ENCODE measurements around the gene STIM2. TPM values are rescaled to one million over a fixed set of nuclear protein-coding genes. Genes with fewer than 3 reads are reported as not detected.
A peak's percentile ranks its signal among the peaks of the same experiment; 100 is the strongest.

STIM2 gene
- polyA plus RNA-seq, 3 donors = 8.6 to 16.5 (median 8.8) TPM

- Histone ChIP-seq H3K9ac (ENCODE audit: insufficient read depth, low read length, poor library complexity, severe bottlenecking) (no peak overlapping the region), H3K36me3 (replicated peaks in 1 of 2; ENCODE audit: control insufficient read depth in 1 of 2, insufficient read depth in 2 of 2, low read length in 2 of 2) (no peaks in the 10 kb centered on the region), H3K4me1 (ENCODE audit: control insufficient read depth in 1 of 2, insufficient read depth in 2 of 2, low read length in 2 of 2) (peaks cover 13 to 19% of the 10 kb centered on the region in 2 donors), H3K27ac (ENCODE audit: low read depth in 1 of 2, low read length in 2 of 2) (no peak overlapping the region), H3K79me2 (ENCODE audit: insufficient read depth, low read length) (peaks cover 43% of the 10 kb centered on the region), H3K4me2 (replicated peaks; ENCODE audit: extremely low read depth, low read length, poor library complexity, severe bottlenecking) (no peak overlapping the region), H4K20me1 (ENCODE audit: insufficient read depth, low read length) (peaks cover 14% of the 10 kb centered on the region), H2AFZ (ENCODE audit: insufficient read depth, low read depth, low read length, poor library complexity, severe bottlenecking) (no peak overlapping the region), H3K4me3 (replicated peaks in 1 of 3; ENCODE audit: low read depth in 2 of 3, low read length in 3 of 3) (no peak overlapping the region), H3K9me3 (replicated peaks in 1 of 2; ENCODE audit: control insufficient read depth in 1 of 2, insufficient read depth in 1 of 2, low read length in 2 of 2) (no peaks in the 10 kb centered on the region), H3K27me3 (ENCODE audit: control insufficient read depth in 2 of 2, insufficient read depth in 2 of 2, low read length in 2 of 2) (no peaks in the 10 kb centered on the region)
- Mint-ChIP-seq H3K36me3 (peaks cover 0 to 8% of the 10 kb centered on the region in 2 donors), H3K27ac (no peak overlapping the region), H3K27me3 (ENCODE audit: low read depth in 3 of 3) (peaks cover 0 to 2% (median 1%) of the 10 kb centered on the region in 3 donors), H3K9me3 (peaks cover 0 to 9% (median 1%) of the 10 kb centered on the region in 7 donors), H3K4me3 (no peak overlapping the region), H3K4me1 (peaks cover 17% of the 10 kb centered on the region)
- intact Hi-C loops (cut with micrococcal nuclease) = no loop called here
- no peak for DNase-seq
- no peak for TF ChIP-seq CTCF (IDR thresholded peaks at IDR 0.05)
Observed at GRCh38 chr4:26891054-26891453, 30.4 kb downstream of the STIM2 start.

GRCh38 chr4:26891867-26892266, 31.2 kb downstream of the STIM2 start:
- Histone ChIP-seq H3K9me3 (replicated peaks in 1 of 2; ENCODE audit: control insufficient read depth in 1 of 2, insufficient read depth in 1 of 2, low read length in 2 of 2) (no peaks in the 10 kb centered on the region), H3K4me1 (ENCODE audit: control insufficient read depth in 1 of 2, insufficient read depth in 2 of 2, low read length in 2 of 2) (peaks cover 6 to 10% of the 10 kb centered on the region in 2 donors), H3K4me2 (replicated peaks; ENCODE audit: extremely low read depth, low read length, poor library complexity, severe bottlenecking) (no peak overlapping the region), H3K27ac (ENCODE audit: low read depth in 1 of 2, low read length in 2 of 2) (no peak overlapping the region), H3K27me3 (ENCODE audit: control insufficient read depth in 2 of 2, insufficient read depth in 2 of 2, low read length in 2 of 2) (no peaks in the 10 kb centered on the region), H3K4me3 (replicated peaks in 1 of 3; ENCODE audit: low read depth in 2 of 3, low read length in 3 of 3) (no peak overlapping the region), H3K9ac (ENCODE audit: insufficient read depth, low read length, poor library complexity, severe bottlenecking) (no peak overlapping the region), H3K36me3 (replicated peaks in 1 of 2; ENCODE audit: control insufficient read depth in 1 of 2, insufficient read depth in 2 of 2, low read length in 2 of 2) (no peaks in the 10 kb centered on the region), H3K79me2 (ENCODE audit: insufficient read depth, low read length) (peaks cover 37% of the 10 kb centered on the region), H2AFZ (ENCODE audit: insufficient read depth, low read depth, low read length, poor library complexity, severe bottlenecking) (no peak overlapping the region), H4K20me1 (ENCODE audit: insufficient read depth, low read length) (peaks cover 15% of the 10 kb centered on the region)
- Mint-ChIP-seq H3K27ac (peak overlapping the region in 1 of 7 donors; percentile 11), H3K36me3 (peaks cover 0 to 8% of the 10 kb centered on the region in 2 donors), H3K9me3 (peaks cover 0 to 9% (median 1%) of the 10 kb centered on the region in 7 donors), H3K4me3 (no peak overlapping the region), H3K4me1 (peaks cover 9% of the 10 kb centered on the region), H3K27me3 (ENCODE audit: low read depth in 3 of 3) (peaks cover 0 to 2% (median 0%) of the 10 kb centered on the region in 3 donors)
- DNase-seq = no peak
- TF ChIP-seq CTCF (IDR thresholded peaks at IDR 0.05) = no peak
- intact Hi-C loops (cut with micrococcal nuclease) = no loop called here
- 100% methylated on average over 2 of the region's 6 CpGs for WGBS (ENCODE audit: insufficient coverage)
